ENCODE measurements around the gene ZSCAN25.
"Not testable (repeated sequence)": the region's sequence is repeated elsewhere in the genome, so short reads cannot be mapped to it uniquely, and the experiment has no call there.

The ZSCAN25 gene

GRCh38 chr7:99652671-99653070 lies 35.9 kb downstream of the ZSCAN25 start:
- no peak for FAIRE-seq

- FAIRE-seq, result not testable (repeated sequence)
Observed at GRCh38 chr7:99653269-99653668, 36.5 kb downstream of the ZSCAN25 start.

- no peak for FAIRE-seq
Observed at GRCh38 chr7:99653754-99654153, 37.0 kb downstream of the ZSCAN25 start.

- FAIRE-seq, result not testable (repeated sequence)
Observed at GRCh38 chr7:99654626-99655025, 37.9 kb downstream of the ZSCAN25 start.

GRCh38 chr7:99657879-99658278 lies 41.1 kb downstream of the ZSCAN25 start:
- not testable (repeated sequence) for FAIRE-seq

- no peak for FAIRE-seq
Observed at GRCh38 chr7:99665312-99666012, 48.7 kb downstream of the ZSCAN25 start.

GRCh38 chr7:99666013-99666395 lies 49.3 kb downstream of the ZSCAN25 start:
- no peak for FAIRE-seq

GRCh38 chr7:99667179-99667578 lies 50.4 kb downstream of the ZSCAN25 start:
- FAIRE-seq, result no peak

- FAIRE-seq, result no peak
Observed at GRCh38 chr7:99668541-99668940, 51.8 kb downstream of the ZSCAN25 start.

GRCh38 chr7:99669782-99670181 lies 53.0 kb downstream of the ZSCAN25 start:
- FAIRE-seq, result no peak

- FAIRE-seq, result no peak
Observed at GRCh38 chr7:99672573-99672972, 55.8 kb downstream of the ZSCAN25 start.

GRCh38 chr7:99674995-99675742 lies 58.4 kb downstream of the ZSCAN25 start:
- FAIRE-seq, result no peak

GRCh38 chr7:99677013-99677647 lies 60.4 kb downstream of the ZSCAN25 start:
- no peak for FAIRE-seq

GRCh38 chr7:99677648-99678045 lies 60.9 kb downstream of the ZSCAN25 start:
- FAIRE-seq, result no peak

GRCh38 chr7:99679032-99679399 lies 62.3 kb downstream of the ZSCAN25 start:
- no peak for FAIRE-seq

- no peak for FAIRE-seq
Observed at GRCh38 chr7:99679400-99680191, 62.9 kb downstream of the ZSCAN25 start, which contains the start of gene CYP3A5. TSS of gene CYP3A5 (minus strand) at chr7:99679996. CDS start at chr7:99679896, 100 bp downstream.
